Retinal pigment epithelial cell (primary cell): ENCODE results near the gene GRK3.
"Not testable (repeated sequence)": the region's sequence is repeated elsewhere in the genome, so short reads cannot be mapped to it uniquely, and the experiment has no call there.

Experiments
- DNase-seq: peaks from one replicate; pipeline ENCODE4 v3.0.0-alpha.2; 2010; ENCODE audit warnings: low read depth
- H3K4me3 ChIP-seq: 2 replicates; pipeline ENCODE4 v1.5.1; 2011; ENCODE audit warnings: mild to moderate bottlenecking, low read length, control low read depth, moderate library complexity
- TF ChIP-seq, protein P1 (sequence below): conservative IDR thresholded peaks from 2 replicates; pipeline ENCODE4 v1.5.1; 2011; ENCODE audit warnings: low read depth, low read length, control low read depth, inconsistent platforms

Gene GRK3

DNA sequence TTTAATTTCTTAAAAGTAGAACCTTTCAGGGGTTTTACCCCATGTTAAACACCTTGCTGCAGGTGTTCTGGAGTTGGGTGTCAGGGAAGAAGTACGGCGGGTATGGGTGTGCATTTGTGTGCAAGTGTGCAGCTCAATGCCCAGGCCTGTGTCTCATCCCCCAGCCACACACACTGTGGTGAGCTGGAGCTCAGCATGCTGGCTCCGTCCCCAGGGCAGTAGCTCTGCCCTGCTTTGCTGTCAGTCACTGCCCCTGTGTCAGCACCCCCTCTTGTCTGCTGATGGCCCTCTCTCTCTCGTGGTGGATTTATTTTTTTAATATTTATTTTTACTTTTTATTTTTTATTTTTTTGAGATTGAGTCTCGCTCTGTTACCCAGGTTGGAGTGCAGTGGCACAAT is 141.7 kb downstream of the GRK3 start:
- DNase-seq, result no peak
- TF ChIP-seq, protein P1, sequence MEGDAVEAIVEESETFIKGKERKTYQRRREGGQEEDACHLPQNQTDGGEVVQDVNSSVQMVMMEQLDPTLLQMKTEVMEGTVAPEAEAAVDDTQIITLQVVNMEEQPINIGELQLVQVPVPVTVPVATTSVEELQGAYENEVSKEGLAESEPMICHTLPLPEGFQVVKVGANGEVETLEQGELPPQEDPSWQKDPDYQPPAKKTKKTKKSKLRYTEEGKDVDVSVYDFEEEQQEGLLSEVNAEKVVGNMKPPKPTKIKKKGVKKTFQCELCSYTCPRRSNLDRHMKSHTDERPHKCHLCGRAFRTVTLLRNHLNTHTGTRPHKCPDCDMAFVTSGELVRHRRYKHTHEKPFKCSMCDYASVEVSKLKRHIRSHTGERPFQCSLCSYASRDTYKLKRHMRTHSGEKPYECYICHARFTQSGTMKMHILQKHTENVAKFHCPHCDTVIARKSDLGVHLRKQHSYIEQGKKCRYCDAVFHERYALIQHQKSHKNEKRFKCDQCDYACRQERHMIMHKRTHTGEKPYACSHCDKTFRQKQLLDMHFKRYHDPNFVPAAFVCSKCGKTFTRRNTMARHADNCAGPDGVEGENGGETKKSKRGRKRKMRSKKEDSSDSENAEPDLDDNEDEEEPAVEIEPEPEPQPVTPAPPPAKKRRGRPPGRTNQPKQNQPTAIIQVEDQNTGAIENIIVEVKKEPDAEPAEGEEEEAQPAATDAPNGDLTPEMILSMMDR, result no peak

DNA sequence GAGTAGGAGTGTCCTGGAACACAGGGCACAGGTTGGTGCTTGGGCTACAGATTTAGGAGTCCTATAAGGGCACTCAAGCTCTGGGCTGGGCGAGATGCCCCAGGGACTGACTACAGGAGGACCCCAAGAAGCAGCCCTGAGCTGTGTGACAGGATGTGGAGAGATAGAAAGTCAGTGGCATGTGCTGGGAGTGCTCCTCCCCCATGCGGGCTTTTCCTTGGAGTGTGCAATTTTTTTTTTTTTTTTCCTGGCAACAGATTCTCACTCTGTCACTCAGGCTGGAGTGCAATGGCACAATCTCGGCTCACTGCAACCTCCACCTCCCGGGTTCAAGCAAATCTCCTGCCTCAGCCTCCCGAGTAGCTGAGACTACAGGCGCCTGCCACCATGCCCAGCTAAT is 144.0 kb downstream of the GRK3 start:
- H3K4me3 ChIP-seq, DNase-seq: not testable (repeated sequence)

More for the DNA sequence above, 141.7 kb downstream of the GRK3 start:
- no peak overlapping the region for H3K4me3 ChIP-seq

DNA sequence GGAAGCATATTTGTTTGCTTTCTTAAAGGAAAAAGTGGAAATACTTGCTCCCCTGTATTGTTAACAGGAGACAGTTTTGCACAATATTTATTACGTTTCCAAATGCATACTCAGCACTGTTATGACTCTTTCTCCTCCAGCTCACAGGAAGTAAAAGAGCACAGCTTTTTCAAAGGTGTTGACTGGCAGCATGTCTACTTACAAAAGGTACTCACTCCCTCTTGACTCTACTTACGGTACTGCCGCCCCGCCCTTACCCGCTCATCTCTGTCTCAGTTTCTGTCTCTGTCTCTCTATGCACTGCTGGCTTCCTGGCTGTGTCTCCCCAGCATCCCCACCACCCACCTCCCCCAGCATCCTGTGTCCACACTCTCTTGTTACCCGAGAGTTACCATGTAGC is 145.3 kb downstream of the GRK3 start:
- H3K4me3 ChIP-seq, result no peak overlapping the region
- DNase-seq, result no peak
- TF ChIP-seq, protein P1, result no peak

DNA sequence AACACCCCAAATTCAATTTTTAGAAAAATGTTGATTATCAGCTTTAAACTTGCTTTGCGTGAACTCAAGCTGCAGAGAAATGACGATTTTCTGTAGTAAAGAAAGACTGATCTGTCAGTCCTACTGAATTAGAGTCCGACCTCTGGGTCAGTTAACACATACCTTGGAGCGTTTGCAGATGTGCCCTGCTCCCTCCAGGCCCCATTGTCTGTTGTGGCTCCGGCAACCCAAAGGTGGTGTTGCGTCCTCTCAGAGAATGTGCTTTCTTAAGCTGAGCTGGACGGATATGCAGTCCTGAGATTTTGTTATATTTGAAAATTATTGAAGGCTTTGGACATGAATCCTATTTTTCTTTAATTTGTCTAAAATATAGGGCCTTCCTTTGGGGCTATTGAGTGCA is 146.0 kb downstream of the GRK3 start:
- DNase-seq, result no peak
- TF ChIP-seq, protein P1, result no peak
- no peak overlapping the region for H3K4me3 ChIP-seq

DNA sequence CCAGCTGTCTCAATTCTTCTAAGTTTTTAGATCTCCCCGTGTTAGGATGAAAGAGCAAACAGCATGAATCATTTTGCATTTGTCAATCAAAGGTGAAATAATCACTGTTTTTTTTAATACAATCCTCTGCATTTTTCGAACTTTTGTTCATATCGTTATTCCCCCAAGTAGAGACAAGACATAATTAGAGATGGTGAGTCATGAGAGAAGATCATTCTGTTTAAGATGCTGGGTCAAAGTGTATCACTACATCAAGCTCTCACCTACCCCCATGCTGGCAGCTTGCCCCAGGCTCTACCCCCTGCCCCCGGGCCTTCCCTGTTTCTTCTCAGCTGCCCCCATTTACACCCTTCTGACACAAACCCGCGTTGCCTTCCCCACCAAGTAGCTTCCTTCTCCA is 147.0 kb downstream of the GRK3 start:
- H3K4me3 ChIP-seq, result no peak overlapping the region
- DNase-seq, result no peak
- TF ChIP-seq, protein P1, result no peak

DNA sequence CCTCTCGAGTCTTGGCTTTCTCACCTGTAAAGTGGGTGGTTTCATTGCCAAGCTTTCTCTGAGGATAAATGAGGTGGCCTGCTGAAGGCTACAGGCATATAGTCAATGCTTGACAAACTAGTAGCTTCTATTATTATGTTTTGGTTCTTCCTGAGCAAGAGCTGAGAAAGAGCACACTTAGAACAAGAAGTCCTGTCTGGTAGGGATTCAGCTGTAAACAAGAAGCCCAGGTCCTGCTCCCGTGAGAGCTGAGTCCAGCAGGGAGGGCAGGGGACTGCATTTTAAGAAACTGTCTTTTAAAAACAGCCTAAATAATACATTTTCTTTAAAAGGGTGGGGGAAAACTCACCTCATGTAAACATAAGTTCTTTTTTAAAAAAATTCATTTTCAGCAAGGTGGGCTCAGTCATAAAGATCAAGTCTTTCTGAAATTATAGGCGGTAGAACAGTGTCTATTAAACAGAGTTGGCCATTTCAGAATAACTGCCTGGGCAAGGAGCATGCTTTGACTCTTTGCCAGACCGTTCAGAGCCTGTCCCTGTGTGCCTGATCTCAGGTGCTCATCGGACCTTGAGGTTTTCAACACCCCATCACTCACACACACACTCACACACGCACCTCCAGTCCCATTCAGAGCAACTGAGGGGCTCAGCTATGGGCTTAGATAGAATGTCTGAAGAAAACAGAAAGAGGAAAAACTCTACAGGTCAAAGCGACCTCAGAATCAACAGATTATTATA is 148.4 kb downstream of the GRK3 start:
- TF ChIP-seq, protein P1, result no peak
- no peak for DNase-seq
- no peak overlapping the region for H3K4me3 ChIP-seq

DNA sequence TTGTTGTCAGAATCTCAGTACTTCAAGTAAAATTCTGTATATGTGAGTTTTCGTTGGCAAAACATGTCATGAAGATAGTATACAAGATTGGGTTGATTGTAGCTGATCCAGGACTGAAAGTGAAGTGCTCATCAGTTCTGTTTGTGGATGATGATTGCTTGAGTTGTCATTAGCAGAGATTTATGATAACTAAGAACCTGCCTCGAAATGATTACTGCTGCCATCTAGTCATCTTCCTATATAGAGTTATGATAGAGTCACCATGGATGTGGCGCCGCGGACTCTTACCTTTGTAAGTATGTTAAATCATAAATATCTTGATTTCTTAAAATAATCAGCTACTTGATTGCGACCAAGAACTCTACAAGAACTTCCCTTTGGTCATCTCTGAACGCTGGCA is 149.6 kb downstream of the GRK3 start:
- TF ChIP-seq, protein P1, result no peak
- DNase-seq, result no peak
- no peak overlapping the region for H3K4me3 ChIP-seq
